ENCODE data around the gene CAMTA1.

CAMTA1 gene

GRCh38 chr1:7636795-7637526 is 851.7 kb downstream of the CAMTA1 start:
- no peak for DNase-seq

DNA sequence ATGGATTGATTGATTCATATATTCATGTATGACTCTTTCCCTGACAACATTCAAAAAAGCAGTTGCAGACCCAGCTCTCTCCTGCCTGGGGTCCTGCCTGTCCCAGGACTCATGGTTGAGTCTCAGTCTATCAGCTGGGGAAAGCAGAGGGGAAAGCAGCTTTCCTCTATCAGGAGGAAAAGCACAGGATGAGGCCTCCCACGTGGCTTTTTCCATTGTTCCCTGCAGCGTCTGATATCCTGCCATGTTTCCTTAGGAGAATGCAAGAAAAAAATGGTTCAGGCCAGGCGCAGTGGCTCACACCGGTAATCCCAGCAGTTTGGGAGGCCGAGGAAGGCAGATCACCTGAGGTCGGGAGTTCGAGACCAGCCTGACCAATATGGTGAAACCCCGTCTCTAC is 852.8 kb downstream of the CAMTA1 start:
- DNase-seq, result no peak

- DNase-seq, result no peak
These were observed 854.3 kb downstream of the CAMTA1 start for GRCh38 chr1:7639435-7640131.

- DNase-seq, result no peak
These were observed 855.1 kb downstream of the CAMTA1 start for GRCh38 chr1:7640350-7640749.

DNA sequence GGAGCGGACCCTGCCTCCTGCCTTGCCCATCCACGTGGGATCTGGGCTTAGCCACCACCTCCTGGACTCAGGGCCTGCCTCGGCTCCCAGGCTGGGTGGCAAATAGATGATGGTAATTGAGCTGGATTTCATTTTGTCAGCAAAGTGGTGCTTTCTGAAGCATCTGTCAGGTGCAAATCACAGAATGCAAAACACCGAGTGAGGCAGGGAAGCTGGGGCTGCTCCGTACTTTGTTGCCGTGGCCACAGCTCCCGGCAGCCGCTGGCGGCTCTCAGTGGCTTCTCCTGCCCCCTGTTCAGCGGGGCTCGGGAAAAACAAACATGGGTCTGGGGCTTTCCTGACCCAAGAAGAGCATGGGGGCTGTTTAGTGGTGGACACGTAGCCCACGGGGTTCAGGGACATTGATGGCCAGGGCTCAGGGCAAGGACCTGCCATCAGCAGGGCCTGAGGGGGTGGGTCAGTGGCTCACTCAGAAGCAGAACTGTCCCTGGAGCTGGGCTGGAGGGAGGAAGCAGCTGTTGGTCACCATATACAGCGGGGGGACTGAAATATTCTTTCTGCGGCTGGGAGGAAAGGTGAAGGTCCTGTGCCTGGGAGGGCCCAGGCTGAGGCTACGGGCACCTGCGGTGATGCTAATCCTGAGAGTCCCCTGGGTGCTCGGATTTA is 855.8 kb downstream of the CAMTA1 start:
- DNase-seq, result no peak

- DNase-seq, result no peak
These were observed 856.5 kb downstream of the CAMTA1 start for GRCh38 chr1:7641587-7642417.

GRCh38 chr1:7642418-7642704 is 857.1 kb downstream of the CAMTA1 start:
- no peak for DNase-seq

- no peak for DNase-seq
These were observed 857.7 kb downstream of the CAMTA1 start for GRCh38 chr1:7642781-7643529.

- DNase-seq, result no peak
These were observed 858.3 kb downstream of the CAMTA1 start for GRCh38 chr1:7643530-7643929.

DNA sequence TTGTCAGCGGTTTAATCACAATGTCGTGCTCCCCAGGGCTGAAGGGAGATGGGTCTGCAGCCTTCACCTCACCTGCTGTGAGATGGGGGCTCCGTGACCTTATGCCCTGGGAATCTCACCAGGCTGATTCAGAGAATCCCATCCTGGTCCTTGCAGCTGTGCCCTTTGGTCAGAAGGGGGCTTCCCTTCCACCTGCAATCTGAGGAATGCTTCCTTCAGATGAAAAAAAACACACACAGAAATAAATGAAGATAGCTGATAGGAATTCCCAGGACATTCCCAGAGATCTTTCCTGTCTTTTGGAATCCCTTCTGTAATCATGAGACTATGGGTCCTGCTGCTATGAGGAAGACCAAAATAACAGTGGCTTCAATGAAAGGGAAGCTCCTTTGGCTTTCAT is 858.8 kb downstream of the CAMTA1 start:
- no peak for DNase-seq

DNA sequence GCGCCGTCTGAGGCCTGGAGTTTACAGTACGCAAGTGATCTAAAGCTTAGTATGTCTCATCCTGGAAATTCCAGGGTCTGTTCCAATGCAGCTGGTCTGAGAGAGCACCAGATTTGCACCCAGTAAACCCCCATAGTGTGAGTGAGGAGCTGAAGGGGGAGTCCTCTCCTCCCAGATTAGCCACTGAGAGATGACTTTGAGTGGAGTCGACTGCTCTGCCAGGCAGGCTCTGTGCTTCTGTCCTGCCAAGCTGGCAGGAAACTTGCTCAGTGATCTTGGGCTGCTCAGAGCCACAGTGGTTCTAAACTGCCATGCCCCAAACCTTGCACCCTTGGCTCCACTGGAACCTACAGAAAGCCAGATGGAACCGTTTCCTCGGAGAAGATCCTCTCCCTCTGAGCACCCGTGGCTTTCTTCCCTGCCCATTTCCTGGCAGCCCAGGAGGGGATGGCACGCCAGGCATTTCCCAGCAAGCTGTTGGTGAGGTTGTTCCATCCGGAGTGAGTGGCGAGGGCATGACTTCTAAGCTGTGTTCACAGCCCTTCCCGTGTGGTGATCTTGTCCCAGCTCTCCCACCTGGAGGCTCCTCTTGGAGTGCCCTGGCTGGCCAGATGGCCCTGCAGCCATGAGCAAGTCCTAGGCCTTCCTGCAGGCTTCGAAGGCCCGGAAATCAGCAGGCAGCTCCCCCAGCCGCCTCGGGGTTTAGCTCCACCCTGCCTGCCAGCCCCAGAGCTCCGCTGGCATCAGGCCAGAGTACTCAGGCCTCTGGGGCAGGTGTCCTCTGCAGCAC is 859.9 kb downstream of the CAMTA1 start:
- DNase-seq, result no peak

DNA sequence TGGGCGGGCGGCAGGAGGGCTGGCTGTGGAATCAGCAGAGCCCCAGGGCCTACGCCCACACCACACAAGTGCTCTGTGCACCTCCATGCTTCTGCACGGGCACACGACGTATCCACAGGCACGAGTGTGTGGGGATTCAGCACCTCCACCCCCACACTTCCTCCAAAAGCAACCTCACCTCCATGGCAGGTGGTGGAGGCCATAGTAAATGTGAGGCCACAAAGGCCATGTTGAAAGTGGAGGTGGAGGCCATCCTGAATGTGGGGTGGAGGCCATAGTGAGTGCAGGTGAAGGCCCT is 860.4 kb downstream of the CAMTA1 start:
- DNase-seq, result no peak

DNA sequence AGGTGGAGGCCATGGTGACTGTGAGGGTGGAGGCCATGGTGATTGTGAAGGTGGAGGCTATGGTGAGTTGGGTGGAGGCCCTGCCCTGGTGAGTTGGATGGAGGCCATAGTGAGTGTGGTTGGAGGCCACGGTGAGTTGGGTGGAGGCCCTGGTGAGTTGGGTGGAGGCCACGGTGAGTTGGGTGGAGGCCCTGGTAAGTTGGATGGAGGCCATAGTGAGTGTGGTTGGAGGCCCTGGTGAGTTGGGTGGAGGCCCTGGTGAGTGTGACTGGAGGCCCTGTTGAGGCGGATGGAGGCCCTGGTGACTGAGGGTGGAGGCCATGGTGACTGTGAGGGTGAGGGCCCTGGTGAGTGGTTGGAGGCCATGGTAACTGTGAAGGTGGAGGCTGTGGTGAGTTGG is 860.9 kb downstream of the CAMTA1 start:
- no peak for DNase-seq

DNA sequence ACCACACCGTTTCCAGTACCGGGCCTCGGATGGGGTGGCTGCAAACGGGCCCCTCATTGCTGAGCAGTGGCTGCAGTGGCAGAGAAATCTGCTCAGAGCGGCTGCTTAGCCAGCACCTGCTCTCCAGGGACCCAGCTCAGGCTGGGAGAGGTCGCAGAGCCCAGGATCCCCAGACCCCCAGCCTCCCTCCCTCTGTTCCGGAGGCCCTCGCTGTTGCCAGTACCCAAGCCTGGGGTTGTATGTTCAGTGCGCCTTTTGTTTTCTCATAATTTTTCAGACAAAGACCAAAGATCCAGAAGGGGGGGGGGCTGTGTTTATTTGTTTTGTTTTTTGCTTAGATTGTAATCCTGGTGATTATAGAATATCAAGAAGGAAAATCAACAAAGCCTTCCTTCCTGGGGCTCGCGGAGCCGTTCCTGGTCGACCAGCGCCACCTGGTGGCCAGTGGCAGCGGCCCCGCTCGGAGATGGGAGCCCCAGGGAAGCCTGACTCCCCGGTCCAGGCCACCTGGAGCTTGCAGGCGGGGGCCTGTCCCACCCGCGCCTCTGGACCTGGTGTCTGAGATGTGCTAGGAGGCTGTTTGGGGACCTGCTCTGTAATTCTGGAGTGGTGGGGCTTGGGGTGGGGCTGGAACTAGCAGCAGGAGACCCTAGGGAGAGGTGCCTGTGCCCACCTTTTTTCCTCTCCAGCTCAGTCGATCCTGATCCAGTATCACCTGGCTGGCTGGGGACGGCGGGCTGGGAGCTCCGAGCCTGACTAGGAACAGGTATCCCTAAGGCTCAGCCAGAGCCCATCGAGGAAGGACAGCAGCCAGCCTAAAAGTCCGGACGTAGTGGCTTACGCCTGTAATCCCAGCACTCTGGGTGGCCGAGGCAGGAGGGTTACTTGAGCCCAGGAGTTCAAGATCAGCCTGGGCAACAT is 862.0 kb downstream of the CAMTA1 start:
- peak; percentile 13 to 15 for DNase-seq

GRCh38 chr1:7648761-7649384 is 863.6 kb downstream of the CAMTA1 start:
- DNase-seq, result peak; percentile 35 to 94

- DNase-seq, result no peak
These were observed 865.5 kb downstream of the CAMTA1 start for GRCh38 chr1:7650801-7651200.

- no peak for DNase-seq
These were observed 865.9 kb downstream of the CAMTA1 start for GRCh38 chr1:7651203-7651602.

GRCh38 chr1:7652061-7652460 is 866.8 kb downstream of the CAMTA1 start:
- DNase-seq, result no peak

- no peak for DNase-seq
These were observed 867.4 kb downstream of the CAMTA1 start for GRCh38 chr1:7652515-7653098.

GRCh38 chr1:7654725-7655124 is 869.5 kb downstream of the CAMTA1 start:
- DNase-seq, result no peak

Data from bone marrow (tissue), 2 donors.